Mesendoderm (in vitro differentiated cells): ENCODE data around the gene CCNL2.

ENCODE experiments used
- DNase-seq: peaks from one replicate; pipeline ENCODE4 v3.0.0; 2013
- H2AK5ac ChIP-seq: 2 replicates; pipeline ENCODE4 v1.6.1; 2013; ENCODE audit warnings: low read length, inconsistent platforms
- H2BK120ac ChIP-seq: 2 replicates; pipeline ENCODE4 v1.6.1; 2013; ENCODE audit warnings: low read depth, mild to moderate bottlenecking, low read length, moderate library complexity, mixed read lengths
- H2BK15ac ChIP-seq: replicated peaks from 2 replicates; pipeline ENCODE4 v1.6.1; 2013; ENCODE audit warnings: low read depth, mild to moderate bottlenecking, moderate library complexity
- H2BK5ac ChIP-seq: 2 replicates; pipeline ENCODE4 v1.6.1; 2013; ENCODE audit warnings: low read length, inconsistent platforms
- H3K18ac ChIP-seq: 2 replicates; pipeline ENCODE4 v1.6.1; 2013; ENCODE audit warnings: mild to moderate bottlenecking, low read length, mixed read lengths
- H3K23ac ChIP-seq: one replicate; pipeline ENCODE4 v1.6.1; 2013; ENCODE audit warnings: low read length
- H3K27ac ChIP-seq: 2 replicates; pipeline ENCODE4 v1.5.1; 2013; ENCODE audit warnings: low read depth, mild to moderate bottlenecking, inconsistent platforms, low read length, moderate library complexity
- H3K27me3 ChIP-seq: 2 replicates; pipeline ENCODE4 v1.6.1; 2013; ENCODE audit warnings: low read length, control low read depth, mild to moderate bottlenecking, inconsistent platforms; ENCODE audit not compliant: insufficient read depth, poor library complexity
- H3K36me3 ChIP-seq: 2 replicates; pipeline ENCODE4 v1.6.1; 2013; ENCODE audit warnings: low read length, inconsistent platforms; ENCODE audit not compliant: control insufficient read depth, insufficient read depth
- H3K4ac ChIP-seq: one replicate; pipeline ENCODE4 v1.6.1; 2013; ENCODE audit warnings: low read depth, mild to moderate bottlenecking, low read length, moderate library complexity
- H3K4me1 ChIP-seq: 2 replicates; pipeline ENCODE4 v1.6.1; 2013; ENCODE audit warnings: low read depth, low read length, inconsistent platforms; ENCODE audit not compliant: control insufficient read depth
- H3K4me2 ChIP-seq: 2 replicates; pipeline ENCODE4 v1.6.1; 2013; ENCODE audit warnings: low read length
- H3K4me3 ChIP-seq: 2 replicates; pipeline ENCODE4 v1.5.1; 2013; ENCODE audit warnings: mild to moderate bottlenecking, low read length
- H3K56ac ChIP-seq: one replicate; pipeline ENCODE4 v1.6.1; 2013; ENCODE audit warnings: low read length
- H3K79me1 ChIP-seq: 2 replicates; pipeline ENCODE4 v1.6.1; 2013; ENCODE audit warnings: low read length, inconsistent platforms
- H3K79me2 ChIP-seq: 2 replicates; pipeline ENCODE4 v1.6.1; 2013; ENCODE audit warnings: mild to moderate bottlenecking, low read length; ENCODE audit not compliant: control insufficient read depth, insufficient read depth
- H3K9ac ChIP-seq: 2 replicates; pipeline ENCODE4 v1.6.1; 2013; ENCODE audit warnings: low read length, inconsistent platforms
- H4K5ac ChIP-seq: one replicate; pipeline ENCODE4 v1.6.1; 2013; ENCODE audit warnings: low read length
- H4K8ac ChIP-seq: one replicate; pipeline ENCODE4 v1.6.1; 2013; ENCODE audit warnings: low read depth, mild to moderate bottlenecking, control low read depth, low read length, moderate library complexity
- WGBS: extraction: QIAGEN DNeasy Blood & Tissue Kit; methylation state at CpG from one replicate; pipeline ENCODE4 v1.1.7; 2013; ENCODE audit warnings: low lambda C conversion rate, missing lambda C conversion rate; ENCODE audit not compliant: insufficient coverage; ENCODE audit errors: extremely low coverage; 5-methylcytosine and 5-hydroxymethylcytosine counted together

CCNL2 gene

GRCh38 chr1:1432951-1433803 lies 34.0 kb upstream of the CCNL2 start:
- no peaks in the 10 kb centered on the region for H3K27me3 ChIP-seq
- no peak overlapping the region for H3K4me3 ChIP-seq
- H2BK5ac ChIP-seq: peak overlapping the region; percentile 88
- peak overlapping the region; percentile 13 for H3K4me2 ChIP-seq
- DNase-seq: peak; percentile 88
- H4K5ac ChIP-seq: no peak overlapping the region
- H2BK120ac ChIP-seq: peak overlapping the region; percentile 21
- peaks cover 15% of the 10 kb centered on the region for H3K4me1 ChIP-seq
- no peaks in the 10 kb centered on the region for H3K36me3 ChIP-seq
- peaks cover 3% of the 10 kb centered on the region for H3K79me1 ChIP-seq
- no peak overlapping the region for H4K8ac ChIP-seq
- no peak overlapping the region for H2BK15ac ChIP-seq
- peak overlapping the region; percentile 57 for H3K18ac ChIP-seq
- H3K56ac ChIP-seq: peak overlapping the region; percentile 88
- peak overlapping the region; percentile 76 for H3K4ac ChIP-seq
- peak overlapping the region; percentile 78 for H2AK5ac ChIP-seq
- no CpG with 5 or more reads among the region's 34 CpGs for WGBS
- H3K27ac ChIP-seq: peak overlapping the region; percentile 97
- peak overlapping the region; percentile 67 for H3K23ac ChIP-seq
- H3K9ac ChIP-seq: peak overlapping the region; percentile 75
- H3K79me2 ChIP-seq: peaks cover 18% of the 10 kb centered on the region

DNA sequence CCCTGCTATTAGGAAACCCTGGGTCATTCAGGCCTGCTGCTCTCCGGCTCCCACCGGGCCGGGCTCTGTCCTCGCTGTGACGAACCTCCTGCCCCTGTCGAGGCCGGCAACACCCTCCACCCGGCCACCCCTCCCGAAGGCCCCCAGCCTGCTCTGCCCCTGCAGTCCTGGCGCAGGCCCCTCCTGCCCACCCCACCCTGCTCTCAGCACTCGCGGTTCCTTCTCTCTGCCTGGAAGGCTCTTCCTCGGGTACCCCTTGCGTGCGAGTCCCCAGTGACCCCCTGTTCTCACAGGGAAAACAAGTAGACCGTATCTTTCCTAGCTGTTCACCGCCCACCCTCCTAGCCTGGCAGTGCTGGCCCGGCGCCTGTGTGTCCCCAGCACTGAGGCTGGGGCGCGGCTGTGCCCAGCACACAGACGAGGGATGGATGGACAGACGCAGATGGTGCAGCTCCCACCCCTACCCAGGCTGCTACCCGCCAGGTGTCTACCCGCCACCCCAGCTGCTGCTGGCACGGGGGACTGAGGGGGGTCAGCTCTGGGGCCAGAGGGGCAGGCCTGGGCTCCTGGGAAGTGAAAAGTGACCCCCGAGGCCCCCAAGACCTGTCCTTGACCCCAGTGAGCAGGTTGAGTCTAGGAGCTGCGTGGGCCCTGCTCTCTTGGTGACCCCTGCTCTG lies 33.3 kb upstream of the CCNL2 start:
- Histone ChIP-seq H3K23ac (no peak overlapping the region), H4K5ac (no peak overlapping the region), H3K4me3 (no peak overlapping the region), H2BK5ac (peak overlapping the region; percentile 51), H3K4ac (peak overlapping the region; percentile 75), H3K79me2 (peaks cover 16% of the 10 kb centered on the region), H2AK5ac (no peak overlapping the region), H3K79me1 (peaks cover 3% of the 10 kb centered on the region), H3K56ac (peak overlapping the region; percentile 88), H3K18ac (peak overlapping the region; percentile 57), H4K8ac (no peak overlapping the region), H3K9ac (peak overlapping the region; percentile 58), H3K4me1 (peaks cover 15% of the 10 kb centered on the region), H3K27ac (peak overlapping the region; percentile 97), H3K27me3 (no peaks in the 10 kb centered on the region), H3K36me3 (no peaks in the 10 kb centered on the region), H2BK15ac (no peak overlapping the region), H2BK120ac (peak overlapping the region; percentile 16), H3K4me2 (no peak overlapping the region)
- no CpG with 5 or more reads among the region's 28 CpGs for WGBS
- DNase-seq: no peak

DNA sequence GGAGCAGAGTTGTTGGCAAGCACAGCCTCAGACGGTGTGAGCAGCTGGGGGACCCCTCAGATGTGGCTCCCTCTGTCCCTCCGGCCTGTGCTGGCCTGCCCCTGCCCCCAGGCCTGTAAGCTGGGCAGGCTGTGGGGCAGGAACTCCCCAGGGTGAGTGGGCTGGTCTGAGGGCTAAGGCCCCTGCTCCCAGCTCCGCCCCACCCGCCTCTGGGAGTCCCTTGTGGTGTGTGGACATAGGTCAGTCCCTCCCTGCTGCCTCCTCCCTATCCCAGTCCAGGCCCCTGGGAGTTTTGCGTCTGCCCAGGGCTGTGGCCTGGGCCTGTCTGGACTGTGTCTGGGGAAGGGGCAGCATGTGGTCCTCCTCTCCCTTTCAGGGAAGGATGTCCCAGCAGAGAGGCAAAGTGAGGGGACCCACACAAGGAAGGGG lies 32.7 kb upstream of the CCNL2 start:
- no peak overlapping the region for H3K4me2 ChIP-seq
- H2BK120ac ChIP-seq: no peak overlapping the region
- H3K23ac ChIP-seq: no peak overlapping the region
- H3K18ac ChIP-seq: peak overlapping the region; percentile 57
- no peak overlapping the region for H4K8ac ChIP-seq
- H3K36me3 ChIP-seq: no peaks in the 10 kb centered on the region
- no peak overlapping the region for H2BK15ac ChIP-seq
- DNase-seq: peak; percentile 57
- H3K56ac ChIP-seq: peak overlapping the region; percentile 88
- H3K9ac ChIP-seq: peak overlapping the region; percentile 58
- peaks cover 15% of the 10 kb centered on the region for H3K4me1 ChIP-seq
- H3K27me3 ChIP-seq: no peaks in the 10 kb centered on the region
- no peak overlapping the region for H4K5ac ChIP-seq
- peaks cover 10% of the 10 kb centered on the region for H3K79me2 ChIP-seq
- no CpG with 5 or more reads among the region's 5 CpGs for WGBS
- peak overlapping the region; percentile 57 for H3K4ac ChIP-seq
- H3K27ac ChIP-seq: peak overlapping the region; percentile 97
- peaks cover 3% of the 10 kb centered on the region for H3K79me1 ChIP-seq
- peak overlapping the region; percentile 61 for H2BK5ac ChIP-seq
- no peak overlapping the region for H3K4me3 ChIP-seq
- H2AK5ac ChIP-seq: no peak overlapping the region

GRCh38 chr1:1430992-1431844 lies 32.1 kb upstream of the CCNL2 start:
- no peak overlapping the region for H4K5ac ChIP-seq
- H3K79me2 ChIP-seq: peaks cover 4% of the 10 kb centered on the region
- peak overlapping the region; percentile 4 for H2BK15ac ChIP-seq
- peak overlapping the region; percentile 92 for H3K18ac ChIP-seq
- peak overlapping the region; percentile 44 for H4K8ac ChIP-seq
- no peaks in the 10 kb centered on the region for H3K79me1 ChIP-seq
- H3K27ac ChIP-seq: peak overlapping the region; percentile 97
- H3K56ac ChIP-seq: peak overlapping the region; percentile 88
- H3K27me3 ChIP-seq: no peaks in the 10 kb centered on the region
- H2AK5ac ChIP-seq: no peak overlapping the region
- no peak overlapping the region for H3K23ac ChIP-seq
- H3K9ac ChIP-seq: peak overlapping the region; percentile 58
- H2BK120ac ChIP-seq: peak overlapping the region; percentile 66
- peak; percentile 34 for DNase-seq
- peak overlapping the region; percentile 61 for H2BK5ac ChIP-seq
- no peak overlapping the region for H3K4me2 ChIP-seq
- peaks cover 15% of the 10 kb centered on the region for H3K4me1 ChIP-seq
- no peaks in the 10 kb centered on the region for H3K36me3 ChIP-seq
- no CpG with 5 or more reads among the region's 18 CpGs for WGBS
- H3K4me3 ChIP-seq: no peak overlapping the region
- H3K4ac ChIP-seq: peak overlapping the region; percentile 82

GRCh38 chr1:1430114-1430982 lies 31.2 kb upstream of the CCNL2 start:
- no peaks in the 10 kb centered on the region for H3K79me2 ChIP-seq
- WGBS: no CpG with 5 or more reads among the region's 35 CpGs
- peak overlapping the region; percentile 60 for H3K9ac ChIP-seq
- H3K4me3 ChIP-seq: no peak overlapping the region
- peak; percentile 88 for DNase-seq
- H3K56ac ChIP-seq: peak overlapping the region; percentile 77
- H4K8ac ChIP-seq: peak overlapping the region; percentile 44
- no peak overlapping the region for H4K5ac ChIP-seq
- no peaks in the 10 kb centered on the region for H3K27me3 ChIP-seq
- no peak overlapping the region for H2BK15ac ChIP-seq
- H3K36me3 ChIP-seq: no peaks in the 10 kb centered on the region
- H3K79me1 ChIP-seq: no peaks in the 10 kb centered on the region
- H3K27ac ChIP-seq: peak overlapping the region; percentile 80
- H2BK120ac ChIP-seq: peak overlapping the region; percentile 66
- peaks cover 17% of the 10 kb centered on the region for H3K4me1 ChIP-seq
- H3K4ac ChIP-seq: peak overlapping the region; percentile 82
- peak overlapping the region; percentile 92 for H3K18ac ChIP-seq
- no peak overlapping the region for H2BK5ac ChIP-seq
- no peak overlapping the region for H3K4me2 ChIP-seq
- no peak overlapping the region for H2AK5ac ChIP-seq
- H3K23ac ChIP-seq: no peak overlapping the region
